SK-N-SH treated with all-trans-retinoic acid at 6 μM for 48 hours (cell line): ENCODE measurements around the gene NHERF2.

Experiments
- ARNTL ChIP-seq: fragments of 450-650 bp; formaldehyde crosslinking; IDR thresholded peaks from 2 replicates; pipeline ENCODE4 v1.5.0; 2020; ENCODE audit warnings: low read depth, mild to moderate bottlenecking, moderate library complexity, borderline replicate concordance
- PATZ1 ChIP-seq: fragments of 250-450 bp; sonication (Bioruptor Pico); IDR thresholded peaks from 2 replicates; pipeline ENCODE4 v1.8.0; 2020; ENCODE audit warnings: mild to moderate bottlenecking, moderate library complexity, borderline replicate concordance
- RARB ChIP-seq: fragments of 250-450 bp; sonication (Bioruptor Pico); IDR thresholded peaks from 2 replicates; pipeline ENCODE4 v1.8.0; 2021; ENCODE audit warnings: mild to moderate bottlenecking, moderate library complexity
- TOX ChIP-seq: fragments of 250-450 bp; sonication (Bioruptor Pico); IDR thresholded peaks from 2 replicates; pipeline ENCODE4 v1.8.0; 2021; ENCODE audit warnings: mild to moderate bottlenecking, moderate library complexity, borderline replicate concordance
- ZFP3 ChIP-seq: fragments of 250-450 bp; sonication (Bioruptor Pico); IDR thresholded peaks from 2 replicates; pipeline ENCODE4 v1.5.0; 2020; ENCODE audit warnings: mild to moderate bottlenecking, moderate library complexity

DNA sequence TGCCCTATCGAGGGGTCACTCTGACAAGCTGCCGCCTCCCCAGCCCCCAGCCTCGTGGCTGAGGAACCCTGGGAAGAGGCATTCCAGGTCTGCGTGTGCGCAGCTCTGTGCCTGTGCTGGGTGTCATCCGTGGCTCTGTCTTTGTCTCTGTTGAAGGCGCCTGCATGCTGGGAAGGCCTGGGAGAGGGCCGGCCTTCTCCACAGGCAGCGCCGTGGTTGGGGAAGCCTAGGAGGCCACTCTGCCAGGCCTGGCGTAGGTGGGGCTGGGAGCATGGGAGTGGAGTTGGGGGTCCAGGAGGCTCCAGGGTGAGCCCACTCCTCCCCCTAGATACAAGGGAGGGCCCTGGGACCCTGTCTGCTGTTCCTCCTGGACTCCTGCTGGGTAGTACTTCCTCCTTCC lies 3.3 kb downstream of the NHERF2 start:
- no peak for TF ChIP-seq PATZ1 (CRISPR knock-in tag)
- no peak for TF ChIP-seq RARB (CRISPR knock-in tag)
- TF ChIP-seq ZFP3 (CRISPR knock-in tag) = no peak
- no peak for TF ChIP-seq ARNTL
- TF ChIP-seq TOX = no peak
